Activated CD4-positive, CD25-positive, alpha-beta regulatory T cell treated with anti-CD3 and anti-CD28 coated beads, Interleukin-2, amount 50 U/mL, for 24 hours (primary cell): ENCODE measurements around the gene TP53I11.

Experiments used
- ATAC-seq, 2 donors: fragments of 150-1000 bp; cut with Tn5 transposase; one replicate each; pipeline ENCODE4 v1.10.0; 2021; ENCODE audit warnings: mild to moderate bottlenecking in 1 of 2, moderate library complexity in 1 of 2

Gene TP53I11

DNA sequence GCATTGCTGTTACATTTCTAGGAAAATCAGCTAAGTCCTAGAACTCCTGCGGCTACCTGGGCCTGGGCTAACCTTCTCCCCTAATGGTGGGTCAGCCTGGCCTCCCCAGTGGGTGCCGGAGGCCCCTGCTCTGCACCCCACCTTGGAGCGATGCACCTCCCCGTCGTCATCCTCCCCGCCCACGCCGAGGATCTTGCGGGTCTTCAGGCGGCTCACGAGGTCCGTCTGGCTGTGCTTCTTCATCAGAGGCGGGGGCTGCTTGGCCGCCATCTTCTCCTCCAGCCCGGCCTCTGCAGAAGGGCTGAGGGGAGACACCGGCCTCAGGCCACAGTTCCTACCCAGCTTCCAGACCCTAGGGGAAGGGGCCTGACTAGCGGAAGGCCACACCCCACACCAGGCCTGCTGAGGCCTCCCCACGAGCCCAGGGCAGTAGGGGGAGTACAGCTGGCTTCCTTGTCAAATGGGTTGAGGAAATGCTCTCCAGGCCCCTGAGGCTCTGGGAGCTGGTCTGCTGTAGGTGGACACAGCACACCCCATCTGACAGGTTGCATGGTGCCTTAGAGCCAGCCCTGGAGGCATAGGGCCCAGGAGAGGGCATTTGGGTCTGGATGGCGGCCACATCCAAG, 12.5 kb downstream of the TP53I11 start:
- no peak for ATAC-seq

DNA sequence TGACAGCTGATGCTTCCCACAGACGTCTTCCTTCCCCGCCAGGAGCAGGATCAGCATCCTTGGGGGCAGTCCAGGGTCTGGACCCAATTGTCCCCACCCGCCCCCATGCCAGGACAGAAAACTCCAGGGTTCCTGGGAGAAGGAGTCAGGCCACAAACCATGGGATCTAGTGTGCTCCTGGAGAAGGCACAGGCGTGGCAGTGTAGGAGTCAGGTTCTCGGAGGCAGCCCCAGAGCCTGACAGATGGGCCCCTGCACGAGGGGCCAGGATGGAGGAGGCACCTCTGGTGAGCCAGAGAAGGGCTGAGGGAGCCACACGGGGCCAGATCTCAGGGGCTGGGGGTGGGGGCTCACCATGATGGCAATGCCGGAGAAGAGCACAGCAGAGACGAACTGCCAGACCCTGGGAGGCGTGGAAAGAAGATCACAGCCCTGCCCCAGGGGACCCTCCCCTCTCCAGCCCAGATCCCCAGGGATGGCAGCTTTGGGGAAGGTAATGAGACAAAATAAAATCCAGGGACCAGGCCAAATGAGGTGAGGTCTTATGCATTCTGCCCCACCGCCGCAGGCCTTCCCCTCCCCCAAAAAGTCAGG, 13.6 kb downstream of the TP53I11 start:
- ATAC-seq, result no peak

DNA sequence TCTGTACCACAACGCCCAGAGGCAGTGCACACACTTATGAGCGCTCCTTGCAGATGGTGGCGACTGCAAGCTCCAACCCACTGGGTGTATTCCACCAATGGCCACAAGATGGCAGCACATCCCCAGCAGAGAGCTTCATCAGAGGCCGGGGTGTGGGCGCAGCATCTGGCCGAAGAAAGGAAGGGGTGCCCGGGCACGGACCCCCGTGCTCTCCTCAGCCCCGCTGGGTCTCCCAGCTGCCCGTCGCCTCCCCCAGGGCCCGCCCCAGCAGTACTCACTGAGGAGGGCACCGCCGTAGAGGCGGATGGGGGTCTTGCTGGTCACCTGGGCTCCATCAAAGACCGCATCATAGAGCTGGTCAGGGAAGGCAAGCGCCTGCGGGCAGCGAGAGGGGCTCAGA, 14.2 kb downstream of the TP53I11 start:
- ATAC-seq, result peak; percentile 76 to 79

DNA sequence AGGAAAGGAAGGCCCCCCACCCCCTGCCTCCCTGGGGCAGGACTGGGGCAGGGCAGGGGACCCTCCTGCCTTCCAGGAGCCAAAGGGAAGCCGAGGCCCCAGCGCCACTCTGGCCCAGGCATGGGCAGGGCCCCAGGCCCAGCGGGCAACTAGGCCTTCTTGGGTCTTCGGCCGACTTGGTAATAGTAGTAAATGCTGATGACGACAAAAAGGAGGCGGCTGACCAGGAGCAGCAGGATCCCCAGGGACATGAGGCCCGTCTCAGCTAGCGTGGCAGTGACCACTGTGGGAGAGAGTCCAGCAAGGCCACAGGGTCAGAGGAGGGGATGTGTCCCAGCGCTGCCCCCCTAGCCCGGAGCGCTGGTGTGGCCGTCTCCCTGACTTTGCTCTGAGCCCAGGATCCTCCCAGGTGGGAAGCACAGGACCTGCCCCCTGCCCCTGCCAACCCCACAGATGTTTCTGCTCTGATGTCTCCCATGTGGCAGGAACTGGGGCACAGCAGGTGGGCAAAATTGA, 15.9 kb downstream of the TP53I11 start:
- ATAC-seq, result no peak

DNA sequence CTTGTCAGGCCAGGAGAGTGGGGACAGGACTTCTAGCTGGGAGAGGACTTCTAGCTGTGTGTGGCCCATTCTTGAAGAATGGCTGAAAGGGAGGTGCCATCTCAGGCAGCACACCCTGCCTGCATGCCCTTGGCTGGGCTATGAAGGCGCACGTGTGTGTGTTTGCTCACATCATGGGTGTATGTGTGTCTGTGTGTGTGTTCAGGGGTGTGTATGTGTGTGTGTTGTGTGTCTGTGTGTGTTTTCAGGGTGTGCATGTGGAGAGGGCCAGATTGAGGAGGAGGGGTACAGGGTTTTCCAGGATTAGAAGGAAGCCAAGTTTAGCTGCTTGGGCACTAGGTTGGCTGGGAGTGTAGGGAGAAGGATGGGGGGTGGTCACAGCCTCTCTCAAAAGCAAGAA, 16.6 kb downstream of the TP53I11 start:
- no peak for ATAC-seq

DNA sequence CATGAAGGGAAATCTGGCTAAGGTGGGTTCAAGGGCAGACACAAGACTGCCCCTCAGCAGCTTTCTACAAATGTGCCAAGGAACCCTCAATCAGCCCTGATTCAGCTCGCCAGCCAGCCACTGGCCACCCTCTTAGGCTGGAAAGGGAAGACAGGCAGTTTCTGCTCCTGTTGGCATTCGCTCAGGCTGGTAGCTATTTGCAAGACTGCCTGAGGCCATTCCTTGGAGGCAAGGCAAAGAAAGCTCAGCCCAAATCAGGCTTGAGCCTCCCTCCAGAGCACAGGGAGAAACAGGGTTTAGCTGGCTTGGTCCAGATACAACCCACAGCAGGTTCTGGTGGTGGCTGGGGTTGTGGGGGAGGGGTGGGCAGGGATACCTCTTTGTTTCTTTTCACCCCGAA, 19.2 kb downstream of the TP53I11 start:
- no peak for ATAC-seq

DNA sequence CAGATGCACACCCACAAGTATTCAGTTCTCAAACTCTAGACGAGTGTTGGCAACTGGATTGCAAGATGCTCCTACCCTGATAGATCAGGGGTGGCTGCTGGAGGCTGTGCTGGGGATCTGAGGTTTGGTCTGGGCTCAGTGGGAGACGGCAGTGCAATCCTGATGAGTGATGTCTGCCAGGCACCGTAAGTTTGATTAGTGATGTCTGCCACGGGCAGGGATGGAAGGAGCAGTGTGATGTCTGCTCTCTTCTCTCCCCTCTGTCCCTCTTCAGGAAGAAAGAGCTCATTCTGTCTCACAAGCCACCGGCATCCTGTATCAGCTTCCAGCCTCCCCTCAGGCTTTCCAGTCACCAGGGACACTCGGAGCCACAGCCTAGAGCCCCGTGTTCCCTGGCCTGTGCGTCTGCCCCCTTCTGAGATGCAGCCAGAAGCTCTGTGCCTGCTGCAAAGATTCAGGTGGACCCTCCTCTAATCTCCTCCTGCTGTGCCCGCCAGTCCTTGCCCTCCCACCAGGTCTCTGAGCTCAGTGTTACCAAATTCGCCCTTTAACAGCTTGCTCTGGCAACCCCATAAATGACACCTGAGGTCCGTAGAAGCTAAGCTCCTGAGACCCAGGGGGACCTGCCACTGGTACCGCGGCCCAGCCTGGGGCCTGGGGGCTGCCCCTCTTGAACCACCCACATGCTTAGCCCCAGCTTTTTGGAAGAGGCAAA, 19.9 kb downstream of the TP53I11 start:
- no peak for ATAC-seq

DNA sequence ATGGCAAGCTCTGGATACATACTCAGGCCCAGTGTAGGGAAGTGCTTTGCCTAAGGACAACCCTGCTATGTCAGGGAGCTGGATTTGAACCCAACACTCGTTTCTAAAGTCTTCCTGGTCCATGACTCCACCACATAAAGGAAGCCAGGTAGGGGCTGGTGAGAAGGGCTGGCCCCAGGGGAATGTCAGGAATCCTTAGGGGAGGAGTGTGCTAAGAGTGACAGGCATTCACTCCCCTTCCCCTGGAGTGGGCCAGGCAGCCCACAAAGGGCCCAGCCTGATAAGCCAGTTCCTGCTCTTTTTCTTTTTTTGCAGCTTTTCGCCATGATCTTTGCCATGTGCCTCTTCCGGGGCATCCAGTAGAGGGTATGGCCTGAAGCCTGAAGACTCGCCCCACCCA, 21.9 kb downstream of the TP53I11 start:
- no peak for ATAC-seq

DNA sequence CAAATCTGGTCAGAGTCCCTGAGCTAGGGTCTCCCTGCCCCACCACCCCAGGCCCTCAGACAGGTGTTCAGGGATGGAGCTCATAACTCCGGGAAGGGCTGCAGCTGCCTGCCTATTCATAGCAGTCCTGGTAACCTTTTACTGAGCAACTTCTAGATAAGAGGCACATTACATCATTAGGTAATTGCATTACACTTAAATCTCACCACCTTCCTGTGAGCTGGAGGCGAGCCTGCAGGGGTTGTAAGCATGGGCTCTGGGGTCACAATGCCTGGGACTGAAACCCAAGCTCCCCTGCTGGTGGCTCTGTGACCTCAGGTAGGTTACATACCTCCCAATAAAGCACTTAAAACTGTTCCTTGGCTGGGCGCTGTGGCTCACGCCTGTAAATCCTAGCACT, 22.5 kb downstream of the TP53I11 start:
- no peak for ATAC-seq

DNA sequence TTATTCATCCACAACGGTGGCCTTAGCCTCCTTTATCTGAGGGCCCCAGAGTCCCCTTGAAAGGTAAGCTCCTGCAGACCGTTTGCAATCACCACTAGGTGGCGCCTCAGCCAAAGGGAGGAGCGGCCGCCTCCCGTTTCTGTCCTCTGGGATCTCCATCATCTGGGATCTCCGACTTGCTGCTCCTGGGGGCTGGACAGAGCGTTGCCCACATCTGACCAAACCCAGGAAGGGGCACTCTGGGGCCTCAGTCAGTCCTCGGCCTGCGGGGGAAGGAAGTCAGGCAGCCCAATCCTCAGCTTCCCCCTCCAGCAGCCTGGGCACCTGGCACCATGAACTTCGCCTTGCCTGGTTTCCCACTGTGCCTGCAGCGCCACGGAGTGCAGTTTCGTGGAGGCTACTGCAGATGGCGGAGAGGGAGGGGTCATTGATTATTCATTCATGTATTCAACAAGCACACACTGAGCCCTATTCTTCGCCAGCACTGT, 23.5 kb downstream of the TP53I11 start:
- peak; percentile 47 to 53 for ATAC-seq

DNA sequence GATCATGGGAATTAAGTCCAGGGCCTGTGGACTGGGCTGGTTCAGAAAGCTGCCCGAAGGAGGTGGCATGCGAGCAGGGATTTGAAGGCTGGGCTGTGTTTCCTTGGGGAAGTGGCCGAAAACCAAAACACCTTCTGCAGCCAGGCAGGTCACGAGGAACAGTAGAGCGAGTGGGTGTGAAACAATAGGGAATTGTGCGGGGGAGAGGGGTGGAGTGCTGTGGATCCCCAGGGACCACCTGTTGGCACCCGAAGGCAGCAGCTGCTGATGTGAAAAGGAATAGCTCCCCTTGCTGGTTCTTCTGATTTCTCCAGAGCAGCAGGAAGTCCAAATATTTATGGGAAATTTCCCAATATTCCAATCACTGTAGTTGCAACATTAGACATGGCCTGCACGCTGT, 24.6 kb downstream of the TP53I11 start:
- no peak for ATAC-seq

DNA sequence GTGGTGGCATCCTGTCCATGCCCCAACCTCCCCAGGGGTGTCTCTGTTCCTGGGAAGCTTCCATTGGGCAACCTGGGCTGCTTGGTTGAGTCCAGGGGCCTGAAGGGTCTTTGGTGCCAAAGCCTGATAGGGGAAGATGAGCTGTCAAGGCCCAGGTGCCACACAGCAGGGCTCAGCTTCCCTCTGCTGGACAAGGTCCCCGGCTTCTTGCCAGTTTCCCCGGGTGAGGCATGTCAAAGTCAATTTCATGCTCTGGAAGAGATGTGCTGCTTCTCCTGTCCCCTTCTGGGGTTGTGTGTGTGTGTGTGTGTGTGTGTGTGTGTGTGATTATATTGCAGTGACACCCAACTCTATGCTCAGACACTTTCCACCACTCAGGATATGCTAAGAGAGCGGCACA, 26.9 kb downstream of the TP53I11 start:
- no peak for ATAC-seq

DNA sequence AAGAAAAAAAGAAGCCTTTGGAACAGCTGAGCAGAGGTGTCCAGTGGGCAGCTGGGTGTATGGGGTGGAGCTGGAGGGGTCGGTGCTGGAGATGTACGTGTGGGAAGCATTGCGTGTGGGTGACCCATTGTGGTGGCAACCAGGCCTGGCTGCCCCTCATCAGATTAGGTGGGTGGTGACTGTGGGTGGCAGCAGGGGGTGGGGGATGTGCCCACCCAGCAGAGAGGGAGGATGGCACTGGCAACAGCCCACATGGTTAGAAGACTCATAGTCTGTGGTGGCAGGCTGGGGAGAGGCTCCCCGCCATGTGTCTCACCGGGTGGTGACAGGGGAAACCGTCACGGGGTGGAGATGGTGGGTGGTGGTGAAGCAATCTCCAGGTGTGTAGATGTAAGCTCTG, 27.6 kb downstream of the TP53I11 start:
- no peak for ATAC-seq

DNA sequence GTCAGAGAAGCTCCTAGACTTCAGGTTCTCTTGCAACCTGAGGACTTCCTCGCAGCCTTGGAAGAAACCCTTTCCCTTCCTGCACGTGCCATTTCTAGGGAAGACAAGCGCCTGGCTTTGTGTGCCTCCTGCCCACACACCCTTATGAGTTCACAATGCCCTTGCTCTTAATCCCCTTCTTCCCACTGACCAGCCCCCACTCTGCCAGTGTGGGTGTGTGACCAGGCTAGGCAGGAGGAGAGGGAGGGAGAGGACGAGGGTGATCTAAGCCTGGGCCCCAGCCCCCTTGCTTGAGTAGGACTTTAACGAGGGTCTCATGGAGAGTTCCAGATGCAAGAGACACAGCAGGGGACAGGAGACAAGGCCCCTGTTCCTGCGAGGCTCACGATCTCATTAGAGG, 30.2 kb downstream of the TP53I11 start:
- ATAC-seq, result no peak

DNA sequence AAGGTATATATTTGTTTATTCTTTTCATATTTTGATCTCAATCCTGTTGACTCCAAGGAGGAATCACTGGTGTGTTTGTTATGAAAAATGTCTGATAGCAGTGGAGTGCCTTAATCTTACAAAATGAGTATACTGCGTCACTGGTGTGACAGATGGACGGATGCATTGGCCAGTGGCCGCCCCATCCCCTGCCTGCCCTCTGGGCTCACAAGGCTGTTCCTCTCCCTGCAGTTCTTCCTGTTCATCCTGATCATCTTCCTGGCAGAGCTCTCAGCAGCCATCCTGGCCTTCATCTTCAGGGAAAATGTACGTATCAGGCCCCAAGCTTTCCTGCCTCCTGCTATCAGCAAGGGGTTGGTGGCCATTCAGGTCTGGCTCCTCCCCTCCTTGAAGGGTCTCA, 32.9 kb downstream of the TP53I11 start:
- no peak for ATAC-seq

DNA sequence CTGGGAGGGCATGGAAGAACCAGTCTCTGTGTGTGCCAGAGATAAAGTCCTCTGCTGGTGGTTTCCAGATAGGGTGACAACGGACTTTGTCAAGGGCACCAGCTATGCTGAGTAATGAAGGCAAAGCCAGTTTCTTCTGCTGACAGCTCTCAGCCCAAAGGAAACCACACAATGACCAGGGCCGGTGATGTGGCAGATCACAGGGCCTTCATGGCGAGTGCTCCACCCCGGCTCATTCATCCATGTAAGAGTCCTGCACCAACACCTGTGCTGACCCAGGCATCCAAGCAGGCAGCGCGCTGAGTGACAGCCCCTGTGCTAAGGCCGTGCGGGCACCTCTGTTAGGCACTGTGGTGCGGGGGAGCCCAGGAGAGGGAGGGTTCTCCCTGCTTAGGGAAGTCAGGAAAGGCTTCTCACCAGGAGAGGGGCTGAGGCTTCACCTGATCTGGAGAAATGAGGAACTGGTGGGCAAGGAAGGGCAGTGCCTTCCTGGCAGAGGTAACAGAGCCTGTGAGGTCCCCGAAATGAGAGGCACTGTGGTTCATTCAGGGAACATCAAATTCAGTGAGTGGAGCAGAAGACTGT, 33.8 kb downstream of the TP53I11 start:
- ATAC-seq, result peak in 1 of 2 donors; percentile 35

DNA sequence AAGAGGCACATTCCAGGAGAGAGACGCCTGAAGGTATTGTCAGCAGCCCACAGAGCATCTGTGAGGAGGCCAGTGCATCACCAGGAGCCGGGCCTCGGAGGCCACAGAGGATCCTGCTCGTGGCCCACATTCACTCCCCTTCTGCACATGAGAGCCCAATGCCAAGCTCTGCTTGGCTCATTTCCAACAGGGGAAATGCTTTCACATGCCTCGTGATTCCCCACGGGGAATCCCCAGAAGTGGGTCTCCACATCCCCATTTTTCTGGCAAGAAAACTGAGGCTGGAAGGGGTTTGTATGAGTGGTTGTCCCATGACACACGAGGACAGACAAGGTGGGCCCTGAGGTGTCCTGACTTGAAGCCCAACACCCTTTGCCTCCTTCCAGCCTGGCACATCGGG, 34.4 kb downstream of the TP53I11 start:
- ATAC-seq, result no peak

DNA sequence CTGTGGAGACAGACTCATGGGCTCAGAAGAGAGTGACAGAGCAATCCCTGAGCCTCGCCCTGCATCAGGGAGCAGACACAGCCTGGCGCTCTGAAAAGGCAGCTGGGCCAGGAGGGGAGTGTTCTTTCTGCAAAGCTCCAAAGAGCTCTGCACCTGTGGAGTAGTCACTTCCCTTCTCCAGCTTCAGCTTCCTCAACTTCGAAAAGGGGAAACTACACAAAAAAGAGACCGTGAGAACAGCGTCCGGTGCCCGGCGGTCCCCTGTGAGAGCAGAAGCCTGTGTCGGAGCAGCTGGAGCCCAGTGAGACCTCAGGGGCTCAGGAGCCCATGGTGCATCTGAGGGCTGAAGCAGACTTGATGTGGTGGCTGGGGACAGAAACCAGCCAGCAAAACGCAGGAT, 35.1 kb downstream of the TP53I11 start:
- ATAC-seq, result no peak

DNA sequence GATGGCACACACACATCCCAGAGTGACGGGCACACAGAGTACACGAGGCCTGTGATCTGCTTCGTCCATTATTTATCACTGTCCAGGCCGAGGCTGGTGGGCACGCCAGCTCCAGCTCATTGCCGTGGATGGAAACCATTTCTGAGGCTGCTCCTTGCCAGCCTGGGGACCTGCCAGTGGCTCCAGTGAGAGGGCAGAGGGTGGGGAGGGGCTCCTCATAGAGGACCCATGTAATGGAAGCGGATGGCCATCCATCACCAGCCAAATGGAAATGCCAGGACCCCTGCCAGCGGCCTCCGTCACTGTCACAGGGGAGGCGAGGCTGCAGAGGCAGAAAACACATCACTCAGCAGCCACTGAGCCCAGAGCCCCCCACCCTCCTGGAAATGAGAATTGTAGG, 35.7 kb downstream of the TP53I11 start:
- ATAC-seq, result no peak

DNA sequence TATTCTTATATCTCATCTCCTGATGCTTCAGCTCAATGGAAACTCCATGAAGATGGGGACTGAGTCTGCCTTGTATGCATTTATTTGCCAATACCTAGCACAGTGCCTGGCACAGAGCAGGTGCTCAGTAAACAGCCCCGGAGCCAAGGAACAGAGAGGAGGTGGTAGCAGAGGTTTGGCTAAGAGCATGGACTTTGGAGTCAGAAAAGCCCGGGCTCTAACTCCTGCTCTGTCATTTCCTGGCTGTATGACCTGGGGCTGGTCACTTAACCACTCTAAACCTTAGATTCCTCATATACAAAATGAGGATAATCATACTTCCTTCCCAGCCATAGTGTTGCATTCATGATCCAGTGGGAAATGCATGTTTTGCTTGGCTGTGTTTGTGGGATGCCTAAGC, 36.6 kb downstream of the TP53I11 start:
- ATAC-seq, result no peak

DNA sequence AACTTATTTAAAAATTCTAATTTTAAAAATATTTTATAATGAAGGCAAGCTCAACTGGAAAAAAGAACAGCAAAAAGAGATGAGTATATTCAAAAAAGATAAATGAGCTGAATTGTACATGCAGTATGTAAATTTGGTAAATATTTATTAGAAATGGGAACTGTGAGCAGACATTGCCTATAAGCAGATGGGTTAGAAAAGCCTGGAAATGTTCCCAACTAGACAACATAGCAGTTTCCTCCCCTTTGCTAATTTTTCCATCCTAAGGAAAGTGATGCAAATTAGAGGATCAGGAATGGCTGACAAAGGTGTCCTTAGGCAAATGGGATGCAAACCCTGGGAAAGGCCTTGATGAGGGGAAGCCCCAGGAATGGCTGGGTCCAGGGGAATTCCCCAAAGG, 37.2 kb downstream of the TP53I11 start:
- ATAC-seq, result no peak

DNA sequence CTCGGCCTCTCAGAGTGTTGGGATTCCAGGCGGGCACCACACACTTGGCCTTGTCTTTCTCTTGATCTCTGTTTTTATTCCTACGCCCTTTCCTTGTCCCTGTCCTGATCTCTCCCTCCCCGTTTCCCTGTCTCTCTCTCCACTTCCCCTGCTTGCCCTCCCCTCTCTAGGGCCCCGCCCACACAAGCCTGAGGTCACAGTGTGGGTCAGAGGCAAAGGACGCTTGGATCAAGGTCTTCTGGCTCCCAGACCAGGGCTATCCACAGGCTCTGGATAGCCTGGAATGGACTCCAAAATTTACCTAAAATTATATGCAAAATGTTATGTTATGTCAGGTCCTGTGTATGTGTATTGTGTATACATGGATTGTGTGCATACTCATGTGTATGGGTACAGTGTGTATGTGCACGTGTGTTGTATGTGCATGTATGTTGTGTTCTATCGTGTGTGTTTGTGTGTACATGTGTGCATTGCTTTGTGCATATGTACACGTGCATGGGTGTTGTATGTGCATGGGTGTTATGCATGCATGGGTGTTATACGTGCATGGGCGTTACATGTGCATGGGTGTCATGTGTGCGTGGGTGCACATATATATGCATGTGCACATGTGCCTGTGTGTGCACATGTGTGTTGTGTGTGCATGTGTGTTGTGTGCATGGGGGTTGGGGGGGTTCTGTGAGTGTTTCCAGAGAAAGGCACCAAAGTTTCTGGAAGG, 38.3 kb downstream of the TP53I11 start:
- no peak for ATAC-seq
